B cell (primary cell): Measurements from ENCODE around the gene C10orf143.

Source experiments
- CTCF ChIP-seq: fragments of 200-600 bp; IDR thresholded peaks from one replicate; pipeline ENCODE4 v1.8.0; 2022; ENCODE audit warnings: antibody characterized with exemption, mild to moderate bottlenecking
- EZH2 ChIP-seq: IDR thresholded peaks from 2 replicates; pipeline ENCODE4 v1.6.1; 2012; ENCODE audit warnings: borderline replicate concordance, low read depth, mild to moderate bottlenecking, moderate library complexity, low read length; ENCODE audit not compliant: insufficient read depth, poor library complexity, severe bottlenecking

- TF ChIP-seq CTCF (no peak), EZH2 (no peak)
These were observed 25.8 kb upstream of the C10orf143 start, which contains the start of gene GLRX3 for GRCh38 chr10:130136226-130137089.
